IMR-90 (cell line): ENCODE measurements around the gene SCPEP1. TPM values are rescaled to one million over a fixed set of nuclear protein-coding genes. Genes with fewer than 3 reads are reported as not detected.

Experiments used
- ATAC-seq: fragments of 200-7000 bp; cut with Tn5 transposase; 2 replicates; pipeline ENCODE4 v1.9.1; 2020; ENCODE audit warnings: low read depth, mild to moderate bottlenecking, moderate library complexity
- BruUV-seq: library from RNA; stranded (reverse); fragments of 400-500 nt; replicated peaks from 2 replicates; lab custom pipeline; 2021; lab: Mats Ljungman, UMichigan
- CTCF ChIA-PET: fragments of 300-600 bp; formaldehyde crosslinking; extraction: SDS; loops from one replicate; lab custom pipeline; 2021; ENCODE audit warnings: antibody characterized with exemption; lab: Yijun Ruan, JAX
- POLR2A ChIA-PET: fragments of 300-600 bp; sonication (Branson Sonifier 250); formaldehyde crosslinking; loops from one replicate; lab custom pipeline; 2022; ENCODE audit warnings: antibody characterized with exemption; ENCODE audit not compliant: unreplicated experiment; lab: Charles Lee
- DNase-seq: peaks from one replicate; pipeline ENCODE4 v3.0.0; 2013
- H2AFZ ChIP-seq: replicated peaks from 2 replicates; pipeline ENCODE3; 2013; ENCODE audit warnings: low read length, mild to moderate bottlenecking; ENCODE audit not compliant: poor library complexity
- H2AK5ac ChIP-seq: 2 replicates; pipeline ENCODE4 v1.6.1; 2013; ENCODE audit warnings: low read depth, low read length, inconsistent platforms
- H2AK9ac ChIP-seq: replicated peaks from 2 replicates; pipeline ENCODE3; 2013; ENCODE audit warnings: mild to moderate bottlenecking, low read depth, low read length, moderate library complexity; ENCODE audit not compliant: poor library complexity
- H2BK120ac ChIP-seq: 2 replicates; pipeline ENCODE4 v1.6.1; 2013; ENCODE audit warnings: low read depth, low read length, inconsistent platforms
- H2BK15ac ChIP-seq: 3 replicates; pipeline ENCODE4 v1.6.1; 2013; ENCODE audit warnings: low read depth, low read length, inconsistent platforms
- H2BK20ac ChIP-seq: 2 replicates; pipeline ENCODE4 v1.6.1; 2013; ENCODE audit warnings: low read depth, mild to moderate bottlenecking, inconsistent platforms, low read length, moderate library complexity
- H2BK5ac ChIP-seq: 2 replicates; pipeline ENCODE4 v1.6.1; 2013; ENCODE audit warnings: mild to moderate bottlenecking, low read depth, low read length, inconsistent platforms; ENCODE audit not compliant: poor library complexity, severe bottlenecking
- H3K14ac ChIP-seq: replicated peaks from 2 replicates; pipeline ENCODE4 v1.6.1; 2013; ENCODE audit warnings: low read depth, low read length, inconsistent platforms
- H3K18ac ChIP-seq: 2 replicates; pipeline ENCODE4 v1.6.1; 2013; ENCODE audit warnings: low read depth, low read length, control low read depth
- H3K23ac ChIP-seq: 2 replicates; pipeline ENCODE4 v1.6.1; 2013; ENCODE audit warnings: low read depth, low read length, inconsistent platforms
- H3K27ac ChIP-seq: 2 replicates; pipeline ENCODE4 v1.5.1; 2013; ENCODE audit warnings: mild to moderate bottlenecking, control low read depth, low read length; ENCODE audit not compliant: insufficient read depth
- H3K27me3 ChIP-seq: 2 replicates; pipeline ENCODE4 v1.6.1; 2013; ENCODE audit warnings: low read length; ENCODE audit not compliant: control insufficient read depth, insufficient read depth
- H3K36me3 ChIP-seq: 2 replicates; pipeline ENCODE4 v1.6.1; 2013; ENCODE audit warnings: low read length, mixed read lengths; ENCODE audit not compliant: control insufficient read depth, insufficient read depth
- H3K4ac ChIP-seq: 2 replicates; pipeline ENCODE4 v1.6.1; 2013; ENCODE audit warnings: low read depth, low read length, inconsistent platforms
- H3K4me1 ChIP-seq: 2 replicates; pipeline ENCODE4 v1.6.1; 2013; ENCODE audit warnings: low read length, mixed read lengths; ENCODE audit not compliant: control insufficient read depth, insufficient read depth
- H3K4me2 ChIP-seq: 2 replicates; pipeline ENCODE4 v1.6.1; 2013; ENCODE audit warnings: low read depth, mild to moderate bottlenecking, control low read depth, low read length, moderate library complexity
- H3K4me3 ChIP-seq: 2 replicates; pipeline ENCODE4 v1.5.1; 2013; ENCODE audit warnings: low read depth, mild to moderate bottlenecking, control low read depth, low read length, moderate library complexity; ENCODE audit not compliant: insufficient read depth
- H3K56ac ChIP-seq: 2 replicates; pipeline ENCODE4 v1.6.1; 2013; ENCODE audit warnings: low read length, inconsistent platforms; ENCODE audit not compliant: insufficient read depth; ENCODE audit errors: extremely low read depth
- H3K79me1 ChIP-seq, 2 experiments: 2 replicates each; pipeline ENCODE4 v1.6.1; 2013; ENCODE audit warnings: low read length in 2 of 2, inconsistent platforms in 1 of 2, low read depth in 1 of 2
- H3K9ac ChIP-seq: 2 replicates; pipeline ENCODE4 v1.6.1; 2013; ENCODE audit warnings: low read depth, low read length, control low read depth
- H3K9me1 ChIP-seq: 2 replicates; pipeline ENCODE4 v1.6.1; 2013; ENCODE audit warnings: low read length, inconsistent platforms; ENCODE audit not compliant: insufficient read depth
- H3K9me3 ChIP-seq: 2 replicates; pipeline ENCODE4 v1.6.1; 2013; ENCODE audit warnings: low read length; ENCODE audit not compliant: control insufficient read depth, insufficient read depth
- H4K20me1 ChIP-seq: 2 replicates; pipeline ENCODE4 v1.6.1; 2013; ENCODE audit warnings: low read length, inconsistent platforms; ENCODE audit not compliant: insufficient read depth
- H4K5ac ChIP-seq: 2 replicates; pipeline ENCODE4 v1.6.1; 2013; ENCODE audit warnings: mild to moderate bottlenecking, low read depth, low read length, control low read depth
- H4K8ac ChIP-seq, 2 experiments: 2 replicates each; pipeline ENCODE4 v1.6.1; 2013; ENCODE audit warnings: low read depth in 2 of 2, low read length in 2 of 2, control low read depth in 1 of 2, inconsistent platforms in 1 of 2
- H4K91ac ChIP-seq: 2 replicates; pipeline ENCODE4 v1.6.1; 2013; ENCODE audit warnings: low read depth, low read length, inconsistent platforms; ENCODE audit not compliant: insufficient read depth
- BHLHE40 ChIP-seq: fragments of 150-350 bp; IDR thresholded peaks from 2 replicates; pipeline ENCODE4 v1.6.1; 2016; ENCODE audit warnings: mild to moderate bottlenecking, low read depth, low read length
- CEBPB ChIP-seq: IDR thresholded peaks from 2 replicates; pipeline ENCODE4 v1.6.1; 2012; ENCODE audit warnings: low read depth, low read length, improper control_type of control experiment
- CHD1 ChIP-seq: IDR thresholded peaks from 2 replicates; pipeline ENCODE4 v1.6.1; 2012; ENCODE audit warnings: low read depth, low read length, improper control_type of control experiment
- CTCF ChIP-seq: conservative IDR thresholded peaks from 2 replicates; pipeline ENCODE4 v1.5.1; 2012; ENCODE audit warnings: mild to moderate bottlenecking, low read depth, low read length, improper control_type of control experiment
- ELK1 ChIP-seq: fragments of 150-350 bp; IDR thresholded peaks from 2 replicates; pipeline ENCODE4 v1.6.1; 2016; ENCODE audit warnings: low read depth, mild to moderate bottlenecking, low read length, moderate library complexity, borderline replicate concordance
- FOS ChIP-seq: fragments of 150-350 bp; IDR thresholded peaks from 2 replicates; pipeline ENCODE4 v1.6.1; 2016; ENCODE audit warnings: low read depth, low read length
- MAFK ChIP-seq: IDR thresholded peaks from 2 replicates; pipeline ENCODE4 v1.6.1; 2012; ENCODE audit warnings: low read depth, low read length, improper control_type of control experiment
- MAZ ChIP-seq: IDR thresholded peaks from 2 replicates; pipeline ENCODE4 v1.6.1; 2012; ENCODE audit warnings: low read depth, mild to moderate bottlenecking, low read length, improper control_type of control experiment, moderate library complexity, borderline replicate concordance
- MXI1 ChIP-seq: IDR thresholded peaks from 2 replicates; pipeline ENCODE4 v1.6.1; 2012; ENCODE audit warnings: low read depth, mild to moderate bottlenecking, low read length, moderate library complexity, borderline replicate concordance
- NFE2L2 ChIP-seq: fragments of 150-350 bp; IDR thresholded peaks from 2 replicates; pipeline ENCODE4 v1.6.1; 2016; ENCODE audit warnings: low read depth, mild to moderate bottlenecking, low read length
- POLR2A ChIP-seq: IDR thresholded peaks from 2 replicates; pipeline ENCODE4 v1.6.1; 2012; ENCODE audit warnings: mild to moderate bottlenecking, low read depth, low read length
- RAD21 ChIP-seq: IDR thresholded peaks from 2 replicates; pipeline ENCODE4 v1.6.1; 2012; ENCODE audit warnings: low read length, improper control_type of control experiment
- RCOR1 ChIP-seq: IDR thresholded peaks from 2 replicates; pipeline ENCODE4 v1.6.1; 2012; ENCODE audit warnings: mild to moderate bottlenecking, low read length, improper control_type of control experiment; ENCODE audit not compliant: insufficient replicate concordance
- RFX5 ChIP-seq: IDR thresholded peaks from 2 replicates; pipeline ENCODE4 v1.8.0; 2012; ENCODE audit warnings: low read depth, mild to moderate bottlenecking, low read length, moderate library complexity
- SMC3 ChIP-seq: fragments of 150-350 bp; IDR thresholded peaks from 2 replicates; pipeline ENCODE4 v1.6.1; 2016; ENCODE audit warnings: low read depth, mild to moderate bottlenecking, antibody characterized with exemption, low read length, moderate library complexity
- USF2 ChIP-seq: fragments of 150-350 bp; IDR thresholded peaks from 2 replicates; pipeline ENCODE4 v1.6.1; 2017; ENCODE audit warnings: mild to moderate bottlenecking, antibody characterized with exemption, low read length, low read depth
- WGBS, 2 experiments: methylation state at CpG; one replicate each; pipeline versions ENCODE4 v1.1.5 to v1.1.7; 2013; ENCODE audit warnings: missing lambda C conversion rate in 2 of 2; ENCODE audit not compliant: insufficient read length in 1 of 2; ENCODE audit errors: extremely low coverage in 2 of 2; 5-methylcytosine and 5-hydroxymethylcytosine counted together
- dilution Hi-C: fragments of 300-500 bp; cut with HindIII; formaldehyde crosslinking; loops from one replicate; pipeline ENCODE4 v1.14.3; 2018; ENCODE audit warnings: low sequenced_read_pairs; ENCODE audit not compliant: unreplicated experiment
- in situ Hi-C: fragments of 300-500 bp; cut with MboI; formaldehyde crosslinking; loops from 3 replicates; pipeline ENCODE4 v1.14.3; 2019; ENCODE audit warnings: low sequenced_read_pairs, inconsistent platforms, mixed read lengths
- intact Hi-C: fragments of 100-400 bp; cut with micrococcal nuclease; formaldehyde crosslinking; loops from 2 replicates; pipeline ENCODE4 v1.10.0; 2022
- polyA plus RNA-seq, 3 experiments: library from polyadenylated mRNA; depleted of rRNA; stranded (reverse); fragments of >200 nt; gene quantifications; 2 replicates each; pipeline ENCODE4 v1.2.3, GENCODE V29; 2012; ENCODE audit warnings: low replicate concordance in 1 of 3
- total RNA-seq: library from RNA; depleted of rRNA; stranded (reverse); fragments of >200 nt; gene quantifications from 2 replicates; pipeline ENCODE4 v1.2.3, GENCODE V29; 2012

SCPEP1 gene
- total and polyA plus RNA-seq, 2 of the 4 experiments (the other 2 are of a cell fraction): 16.5 to 32.1 TPM

- Histone ChIP-seq H4K5ac (no peak overlapping the region), H2BK120ac (no peak overlapping the region), H2AK9ac (no peak overlapping the region), H3K36me3 (0 out of 2 replicates have a peak, but pooled peaks cover 8% of the 10 kb centered on the region), H2BK15ac (no peak overlapping the region), H2AK5ac (no peak overlapping the region), H3K4me2 (no peak overlapping the region), H3K56ac (no peak overlapping the region), H3K4ac (no peak overlapping the region), H4K8ac (no peak overlapping the region), H3K18ac (no peak overlapping the region), H3K27ac (no peak overlapping the region), H3K4me1 (no peaks in the 10 kb centered on the region), H2AFZ (no peak overlapping the region), H3K79me1 (no peaks in the 10 kb centered on the region), H2BK20ac (no peak overlapping the region), H3K14ac (no peak overlapping the region), H3K9ac (no peak overlapping the region), H3K27me3 (no peaks in the 10 kb centered on the region), H3K23ac (no peak overlapping the region), H3K9me1 (no peaks in the 10 kb centered on the region), H4K91ac (no peak overlapping the region), H3K4me3 (no peak overlapping the region), H2BK5ac (no peak overlapping the region), H4K20me1 (no peaks in the 10 kb centered on the region), H3K9me3 (no peaks in the 10 kb centered on the region)
- ATAC-seq: no peak
- BruUV-seq: no TSS peak
- in situ Hi-C loops: no loop called here
- no peak for TF ChIP-seq MAZ
- TF ChIP-seq CHD1: no peak
- TF ChIP-seq CEBPB: no peak
- TF ChIP-seq RCOR1: no peak
- no peak for TF ChIP-seq RFX5
- no peak for TF ChIP-seq SMC3
- TF ChIP-seq USF2: no peak
- TF ChIP-seq BHLHE40: no peak
- TF ChIP-seq MAFK: no peak
- no peak for TF ChIP-seq FOS
- no peak for TF ChIP-seq CTCF
- no peak for TF ChIP-seq POLR2A
- TF ChIP-seq ELK1: no peak
- TF ChIP-seq NFE2L2: no peak
- no peak for TF ChIP-seq MXI1
- TF ChIP-seq RAD21: no peak
- POLR2A ChIA-PET: no interaction called here
- dilution Hi-C loops: no loop called here
- CTCF ChIA-PET: no interaction called here
- DNase-seq: no peak
- intact Hi-C loops: no loop called here
- WGBS, 2 experiments: 33% methylated on average over 1 of the region's 1 CpG; no CpG with 5 or more reads in 1 of the 2 experiments
Measured at GRCh38 chr17:56992364-56992763, 14.4 kb downstream of the SCPEP1 start.
